Endothelial cell of umbilical vein (primary cell): ENCODE data around the gene INIP. TPM values are rescaled to one million over a fixed set of nuclear protein-coding genes. Genes with fewer than 3 reads are reported as not detected.

Source experiments
- BruUV-seq: library from RNA; stranded (reverse); fragments of 400-500 nt; replicated peaks from 2 replicates; lab custom pipeline; 2021; lab: Mats Ljungman, UMichigan
- CTCF ChIA-PET: fragments of 300-600, 350-600 bp; sonication (Branson Sonifier 250); formaldehyde crosslinking; loops from one replicate; lab custom pipeline; 2021; ENCODE audit warnings: antibody characterized with exemption, inconsistent platforms; lab: Charles Lee
- POLR2A ChIA-PET: fragments of 300-600, 350-600 bp; sonication (Branson Sonifier 250); formaldehyde crosslinking; loops from one replicate; lab custom pipeline; 2021; ENCODE audit warnings: antibody characterized with exemption, inconsistent platforms; lab: Charles Lee
- DNase-seq: peaks from one replicate; pipeline ENCODE4 v3.0.0-alpha.2; 2011; ENCODE audit warnings: low read depth, low spot score
- FAIRE-seq: peaks from 2 replicates; lab custom pipeline; 2011; peaks lifted over from hg19 to GRCh38; lab: Jason Lieb, UNC
- H2AFZ ChIP-seq: 2 replicates; pipeline ENCODE4 v1.6.0; 2012; ENCODE audit warnings: low read depth, low read length, control low read depth, inconsistent platforms
- H3K27ac ChIP-seq: 2 replicates; pipeline ENCODE4 v1.5.1; 2011; ENCODE audit warnings: low read depth, mild to moderate bottlenecking, control low read depth, low read length, moderate library complexity; ENCODE audit not compliant: insufficient read depth
- H3K27me3 ChIP-seq, 2 experiments: 2 replicates each; pipeline versions ENCODE4 v1.6.0 to v1.6.1; 2011; ENCODE audit warnings: low read length in 2 of 2, mixed read lengths in 1 of 2; ENCODE audit not compliant: control insufficient read depth in 2 of 2, insufficient read depth in 2 of 2
- H3K36me3 ChIP-seq, 2 experiments: 2 replicates in 1 of 2; 3 replicates in 1 of 2; pipeline ENCODE4 v1.5.1; 2011; ENCODE audit warnings: low read length in 2 of 2, mild to moderate bottlenecking in 1 of 2, moderate library complexity in 1 of 2; ENCODE audit not compliant: control insufficient read depth in 2 of 2, insufficient read depth in 2 of 2; ENCODE audit errors: extremely low read depth in 1 of 2
- H3K4me1 ChIP-seq: 3 replicates; pipeline ENCODE4 v1.5.1; 2011; ENCODE audit warnings: mild to moderate bottlenecking, low read length; ENCODE audit not compliant: control insufficient read depth, insufficient read depth; ENCODE audit errors: extremely low read depth
- H3K4me2 ChIP-seq: 2 replicates; pipeline ENCODE4 v1.6.1; 2011; ENCODE audit warnings: low read length, control low read depth, mixed read lengths; ENCODE audit not compliant: insufficient read depth
- H3K4me3 ChIP-seq, 3 experiments: fragments of 200-600 bp in 1 of 3; sonication (generic), shearing (Covaris generic) in 1 of 3; replicated peaks in 1 of 3; 2 replicates each; pipeline ENCODE4 v1.5.1; 2011 to 2016; ENCODE audit warnings: control low read depth in 3 of 3, low read length in 3 of 3, mild to moderate bottlenecking in 2 of 3, inconsistent platforms in 1 of 3, low read depth in 1 of 3, moderate library complexity in 1 of 3; ENCODE audit not compliant: insufficient read depth in 1 of 3
- H3K79me2 ChIP-seq: 2 replicates; pipeline ENCODE4 v1.6.0; 2012; ENCODE audit warnings: low read length, inconsistent platforms; ENCODE audit not compliant: control insufficient read depth, insufficient read depth
- H3K9ac ChIP-seq: replicated peaks from 2 replicates; pipeline ENCODE3; 2011; ENCODE audit warnings: low read length, control low read depth; ENCODE audit not compliant: insufficient read depth; ENCODE audit errors: extremely low read depth
- H3K9me1 ChIP-seq: replicated peaks from 3 replicates; pipeline ENCODE4 v1.6.0; 2011; ENCODE audit warnings: mild to moderate bottlenecking, low read length; ENCODE audit not compliant: control insufficient read depth, insufficient read depth; ENCODE audit errors: extremely low read depth
- H3K9me3 ChIP-seq: replicated peaks from 2 replicates; pipeline ENCODE4 v1.5.1; 2012; ENCODE audit warnings: low read length, inconsistent platforms; ENCODE audit not compliant: control insufficient read depth, insufficient read depth
- H4K20me1 ChIP-seq: replicated peaks from 2 replicates; pipeline ENCODE3; 2011; ENCODE audit warnings: mild to moderate bottlenecking, low read length; ENCODE audit not compliant: control insufficient read depth, insufficient read depth; ENCODE audit errors: extremely low read depth
- EZH2 ChIP-seq: IDR thresholded peaks from 2 replicates; pipeline ENCODE4 v1.6.1; 2012; ENCODE audit warnings: borderline replicate concordance, low read depth, mild to moderate bottlenecking, moderate library complexity, low read length, inconsistent platforms; ENCODE audit not compliant: severe bottlenecking
- FOS ChIP-seq: IDR thresholded peaks from 2 replicates; pipeline ENCODE4 v1.6.1; 2011; ENCODE audit warnings: mild to moderate bottlenecking, low read length, moderate library complexity, borderline replicate concordance; ENCODE audit not compliant: insufficient read depth
- GATA2 ChIP-seq: IDR thresholded peaks from 2 replicates; pipeline ENCODE4 v1.7.0; 2011; ENCODE audit warnings: low read depth, mild to moderate bottlenecking, moderate library complexity, mixed read lengths, low read length; ENCODE audit not compliant: insufficient read length, insufficient read depth
- JUN ChIP-seq: IDR thresholded peaks from 2 replicates; pipeline ENCODE4 v1.6.1; 2011; ENCODE audit warnings: borderline replicate concordance, low read depth; ENCODE audit not compliant: insufficient read length, insufficient read depth
- MYC ChIP-seq: IDR thresholded peaks from one replicate; pipeline ENCODE4 v1.6.1; 2011; ENCODE audit warnings: mild to moderate bottlenecking, low read depth, low read length
- POLR2A ChIP-seq: IDR thresholded peaks from 2 replicates; pipeline ENCODE4 v1.6.1; 2012; ENCODE audit warnings: low read depth, mild to moderate bottlenecking, control low read depth, low read length
- POLR2AphosphoS5 ChIP-seq: IDR thresholded peaks from 2 replicates; pipeline ENCODE4 v1.6.1; 2012; ENCODE audit warnings: low read depth, mild to moderate bottlenecking, control low read depth, low read length, moderate library complexity; ENCODE audit not compliant: insufficient read depth
- dilution Hi-C: fragments of 300-500 bp; cut with MboI; formaldehyde crosslinking; loops from one replicate; pipeline ENCODE4 v1.15.0; 2019; ENCODE audit warnings: low sequenced_read_pairs; ENCODE audit not compliant: extremely low pct_ligation_motif_present
- intact Hi-C: fragments of 100-400 bp; cut with micrococcal nuclease; formaldehyde crosslinking; loops from one replicate; pipeline ENCODE4 v1.10.0; 2022
- polyA plus RNA-seq, 4 experiments: library from polyadenylated mRNA; depleted of rRNA in 3 of 4; stranded (reverse) in 3 of 4; unstranded in 1 of 4; fragments of >200 nt; gene quantifications; 2 replicates each; pipeline versions ENCODE4 v1.2.1 to v1.2.3, GENCODE V29; 2011 to 2012; ENCODE audit warnings: missing spikeins in 1 of 4
- total RNA-seq: library from RNA; stranded (reverse); gene quantifications from 2 replicates; pipeline ENCODE4 v1.2.3, GENCODE V29; 2021
- TF ChIP-seq, protein P1 (sequence below): IDR thresholded peaks from 2 replicates; pipeline ENCODE4 v1.6.1; 2011; ENCODE audit not compliant: insufficient read depth, insufficient read length
- TF ChIP-seq, protein P2 (sequence below), 2 donors: IDR thresholded peaks; 1 replicate in 1 of 2; 2 replicates in 1 of 2; pipeline ENCODE4 v1.5.1; 2011; ENCODE audit warnings: low read length in 2 of 2, mild to moderate bottlenecking in 2 of 2, moderate library complexity in 2 of 2, control low read depth in 1 of 2, inconsistent platforms in 1 of 2, low read depth in 1 of 2; ENCODE audit not compliant: insufficient read depth in 1 of 2; ENCODE audit errors: extremely low read depth in 1 of 2

The INIP gene
- total and polyA plus RNA-seq, 2 donors (not counting 3 experiments of a cell fraction or from before 2014, with no cell fraction given), result 12.3 to 25.7 TPM

DNA sequence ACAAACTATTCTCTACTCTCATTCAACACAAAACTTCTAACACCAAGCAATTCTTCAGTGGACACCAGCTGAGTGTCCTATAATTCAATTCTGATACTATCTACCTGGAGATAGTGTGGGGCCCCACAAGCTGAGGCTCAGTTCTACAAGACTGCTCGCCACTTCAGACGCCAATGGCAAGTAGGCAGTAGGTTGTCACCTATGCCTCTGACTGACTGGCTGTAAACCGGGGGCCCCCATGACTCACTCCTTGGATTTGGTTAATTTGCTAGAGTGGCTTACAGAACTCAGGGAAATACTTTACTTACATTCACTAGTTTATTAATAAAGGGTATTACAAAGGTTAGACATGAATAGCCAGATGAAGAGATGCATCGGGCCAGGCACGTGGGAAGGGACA is 21.5 kb downstream of the INIP start:
- CTCF ChIA-PET, result interaction anchor here (0.9 kb wide), 2 partner anchors 42 to 101 kb away, joined by 3 read pairs; no protein-coding TSS in a partner anchor
- POLR2A ChIA-PET, result no interaction called here
- dilution Hi-C loops, result no loop called here

More for the DNA sequence above, 21.5 kb downstream of the INIP start:
- Histone ChIP-seq H3K9ac (no peak overlapping the region), H2AFZ (no peak overlapping the region), H3K27ac (no peak overlapping the region), H3K9me1 (no peaks in the 10 kb centered on the region), H3K4me1 (no peaks in the 10 kb centered on the region), H3K36me3 (peaks cover 2 to 3% of the 10 kb centered on the region in 2 experiments), H4K20me1 (no peaks in the 10 kb centered on the region), H3K4me3 (no peak overlapping the region), H3K79me2 (no peaks in the 10 kb centered on the region), H3K27me3 (no peaks in the 10 kb centered on the region), H3K9me3 (no peaks in the 10 kb centered on the region), H3K4me2 (no peak overlapping the region)
- no peak for DNase-seq
- no TSS peak for BruUV-seq
- intact Hi-C loops, result no loop called here
- TF ChIP-seq, protein P1, sequence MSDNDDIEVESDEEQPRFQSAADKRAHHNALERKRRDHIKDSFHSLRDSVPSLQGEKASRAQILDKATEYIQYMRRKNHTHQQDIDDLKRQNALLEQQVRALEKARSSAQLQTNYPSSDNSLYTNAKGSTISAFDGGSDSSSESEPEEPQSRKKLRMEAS, result no peak
- TF ChIP-seq GATA2 (no peak), MYC (no peak), JUN (no peak), POLR2A (no peak), POLR2AphosphoS5 (no peak), EZH2 (no peak), FOS (no peak)
- TF ChIP-seq, protein P2, sequence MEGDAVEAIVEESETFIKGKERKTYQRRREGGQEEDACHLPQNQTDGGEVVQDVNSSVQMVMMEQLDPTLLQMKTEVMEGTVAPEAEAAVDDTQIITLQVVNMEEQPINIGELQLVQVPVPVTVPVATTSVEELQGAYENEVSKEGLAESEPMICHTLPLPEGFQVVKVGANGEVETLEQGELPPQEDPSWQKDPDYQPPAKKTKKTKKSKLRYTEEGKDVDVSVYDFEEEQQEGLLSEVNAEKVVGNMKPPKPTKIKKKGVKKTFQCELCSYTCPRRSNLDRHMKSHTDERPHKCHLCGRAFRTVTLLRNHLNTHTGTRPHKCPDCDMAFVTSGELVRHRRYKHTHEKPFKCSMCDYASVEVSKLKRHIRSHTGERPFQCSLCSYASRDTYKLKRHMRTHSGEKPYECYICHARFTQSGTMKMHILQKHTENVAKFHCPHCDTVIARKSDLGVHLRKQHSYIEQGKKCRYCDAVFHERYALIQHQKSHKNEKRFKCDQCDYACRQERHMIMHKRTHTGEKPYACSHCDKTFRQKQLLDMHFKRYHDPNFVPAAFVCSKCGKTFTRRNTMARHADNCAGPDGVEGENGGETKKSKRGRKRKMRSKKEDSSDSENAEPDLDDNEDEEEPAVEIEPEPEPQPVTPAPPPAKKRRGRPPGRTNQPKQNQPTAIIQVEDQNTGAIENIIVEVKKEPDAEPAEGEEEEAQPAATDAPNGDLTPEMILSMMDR (IDR thresholded peaks at IDR 0.05; ENCODE audit: extremely low read depth in 1 of 2, insufficient read depth in 1 of 2, low read depth in 1 of 2, low read length in 2 of 2), result no peak
- no peak for FAIRE-seq
